SK-N-SH treated with all-trans-retinoic acid at 6 μM for 48 hours (cell line): ENCODE data around the gene CCDC152.

Source experiments
- ATAC-seq: fragments of 200-7000 bp; cut with Tn5 transposase; 3 replicates; pipeline ENCODE4 v1.9.1; 2020; ENCODE audit warnings: mild to moderate bottlenecking, moderate library complexity
- ARNTL ChIP-seq: fragments of 450-650 bp; formaldehyde crosslinking; IDR thresholded peaks from 2 replicates; pipeline ENCODE4 v1.5.0; 2020; ENCODE audit warnings: low read depth, mild to moderate bottlenecking, moderate library complexity, borderline replicate concordance
- BACH2 ChIP-seq: fragments of 250-450 bp; sonication (Bioruptor Pico); IDR thresholded peaks from 2 replicates; pipeline ENCODE4 v1.9.0; 2021; ENCODE audit warnings: mild to moderate bottlenecking, borderline replicate concordance
- CREB5 ChIP-seq: fragments of 250-450 bp; sonication (Bioruptor Pico); IDR thresholded peaks from 2 replicates; pipeline ENCODE4 v1.5.1; 2020; ENCODE audit warnings: low read depth, mild to moderate bottlenecking, moderate library complexity
- CSDC2 ChIP-seq: fragments of 250-450 bp; sonication (Bioruptor Pico); IDR thresholded peaks from 2 replicates; pipeline ENCODE4 v1.5.0; 2020; ENCODE audit warnings: mild to moderate bottlenecking, moderate library complexity
- CSRNP3 ChIP-seq: fragments of 250-450 bp; sonication (Bioruptor Pico); IDR thresholded peaks from 2 replicates; pipeline ENCODE4 v1.5.1; 2021; ENCODE audit warnings: mild to moderate bottlenecking, moderate library complexity
- ESRRG ChIP-seq: fragments of 250-450 bp; sonication (Bioruptor Pico); IDR thresholded peaks from 2 replicates; pipeline ENCODE4 v1.6.1; 2021; ENCODE audit warnings: mild to moderate bottlenecking
- ISL1 ChIP-seq: fragments of 250-450 bp; sonication (Bioruptor Pico); IDR thresholded peaks from 2 replicates; pipeline ENCODE4 v2.1.2; 2022; ENCODE audit warnings: mild to moderate bottlenecking, moderate library complexity
- OSR1 ChIP-seq: fragments of 250-450 bp; sonication (Bioruptor Pico); IDR thresholded peaks from 2 replicates; pipeline ENCODE4 v1.8.0; 2022; ENCODE audit warnings: moderate library complexity, mild to moderate bottlenecking, inconsistent platforms
- PATZ1 ChIP-seq: fragments of 250-450 bp; sonication (Bioruptor Pico); IDR thresholded peaks from 2 replicates; pipeline ENCODE4 v1.8.0; 2020; ENCODE audit warnings: mild to moderate bottlenecking, moderate library complexity, borderline replicate concordance
- POU6F1 ChIP-seq: fragments of 250-450 bp; sonication (Bioruptor Pico); IDR thresholded peaks from 2 replicates; pipeline ENCODE4 v1.8.0; 2021; ENCODE audit warnings: low read depth, mild to moderate bottlenecking, moderate library complexity, borderline replicate concordance
- PPARA ChIP-seq: fragments of 250-450 bp; sonication (Bioruptor Pico); IDR thresholded peaks from 2 replicates; pipeline ENCODE4 v1.5.0; 2020; ENCODE audit warnings: mild to moderate bottlenecking, borderline replicate concordance
- RARB ChIP-seq: fragments of 250-450 bp; sonication (Bioruptor Pico); IDR thresholded peaks from 2 replicates; pipeline ENCODE4 v1.8.0; 2021; ENCODE audit warnings: mild to moderate bottlenecking, moderate library complexity
- SNAI2 ChIP-seq: fragments of 250-450 bp; sonication (Bioruptor Pico); IDR thresholded peaks from 2 replicates; pipeline ENCODE4 v1.5.0; 2020; ENCODE audit warnings: mild to moderate bottlenecking, moderate library complexity
- TCF4 ChIP-seq: fragments of 250-450 bp; sonication (Bioruptor Pico); IDR thresholded peaks from 2 replicates; pipeline ENCODE4 v1.8.0; 2021; ENCODE audit warnings: mild to moderate bottlenecking, moderate library complexity, borderline replicate concordance
- TOX ChIP-seq: fragments of 250-450 bp; sonication (Bioruptor Pico); IDR thresholded peaks from 2 replicates; pipeline ENCODE4 v1.8.0; 2021; ENCODE audit warnings: mild to moderate bottlenecking, moderate library complexity, borderline replicate concordance
- TSHZ2 ChIP-seq: fragments of 250-450 bp; sonication (Bioruptor Pico); IDR thresholded peaks from 2 replicates; pipeline ENCODE4 v1.5.0; 2020; ENCODE audit warnings: mild to moderate bottlenecking, moderate library complexity
- ZC3H10 ChIP-seq: fragments of 250-450 bp; sonication (Bioruptor Pico); IDR thresholded peaks from 2 replicates; pipeline ENCODE4 v1.5.1; 2021; ENCODE audit warnings: mild to moderate bottlenecking, moderate library complexity
- ZFP3 ChIP-seq: fragments of 250-450 bp; sonication (Bioruptor Pico); IDR thresholded peaks from 2 replicates; pipeline ENCODE4 v1.5.0; 2020; ENCODE audit warnings: mild to moderate bottlenecking, moderate library complexity
- ZFP30 ChIP-seq: fragments of 450-650 bp; formaldehyde crosslinking; IDR thresholded peaks from 2 replicates; pipeline ENCODE4 v1.5.0; 2022; ENCODE audit warnings: mild to moderate bottlenecking, moderate library complexity
- ZNF565 ChIP-seq: fragments of 450-650 bp; formaldehyde crosslinking; conservative IDR thresholded peaks from 2 replicates; pipeline ENCODE4 v1.5.0; 2020; ENCODE audit warnings: low read depth, mild to moderate bottlenecking, moderate library complexity
- ZNF70 ChIP-seq: fragments of 450-650 bp; formaldehyde crosslinking; IDR thresholded peaks from 2 replicates; pipeline ENCODE4 v1.5.0; 2020; ENCODE audit warnings: mild to moderate bottlenecking, moderate library complexity
- ZNF8 ChIP-seq: fragments of 450-650 bp; formaldehyde crosslinking; IDR thresholded peaks from 2 replicates; pipeline ENCODE4 v1.5.0; 2020; ENCODE audit warnings: mild to moderate bottlenecking, moderate library complexity

CCDC152 gene

GRCh38 chr5:42836070-42836769 is 79.6 kb downstream of the CCDC152 start (continued):
- TF ChIP-seq CSRNP3 (CRISPR knock-in tag) (no peak), PPARA (no peak), ZFP30 (no peak)

GRCh38 chr5:42837601-42838000 is 81.0 kb downstream of the CCDC152 start:
- TF ChIP-seq BACH2 (CRISPR knock-in tag) (no peak), ZFP3 (CRISPR knock-in tag) (no peak), TOX (CRISPR knock-in tag) (no peak), TSHZ2 (no peak), RARB (CRISPR knock-in tag) (no peak), ISL1 (no peak), ARNTL (CRISPR knock-in tag) (no peak), ZNF565 (CRISPR knock-in tag) (no peak), ZNF8 (CRISPR knock-in tag) (no peak), SNAI2 (CRISPR knock-in tag) (no peak), CSDC2 (CRISPR knock-in tag) (no peak), TCF4 (CRISPR knock-in tag) (no peak), ZC3H10 (CRISPR knock-in tag) (no peak), ZNF70 (CRISPR knock-in tag) (no peak)
- no peak for ATAC-seq

- no peak for TF ChIP-seq PATZ1
- TF ChIP-seq OSR1 (CRISPR knock-in tag), result no peak
- TF ChIP-seq SNAI2 (CRISPR knock-in tag), result no peak
- TF ChIP-seq ARNTL (CRISPR knock-in tag), result no peak
- TF ChIP-seq ISL1, result no peak
- no peak for TF ChIP-seq TCF4 (CRISPR knock-in tag)
- no peak for TF ChIP-seq PPARA
- no peak for TF ChIP-seq CSDC2 (CRISPR knock-in tag)
- no peak for ATAC-seq
Measured at GRCh38 chr5:42839196-42839595, 82.6 kb downstream of the CCDC152 start.

- ATAC-seq, result no peak
- TF ChIP-seq ZNF70 (CRISPR knock-in tag), result no peak
- TF ChIP-seq RARB (CRISPR knock-in tag), result no peak
- no peak for TF ChIP-seq POU6F1 (CRISPR knock-in tag)
- TF ChIP-seq TSHZ2, result no peak
- TF ChIP-seq PPARA, result no peak
- TF ChIP-seq ZFP3 (CRISPR knock-in tag), result no peak
- TF ChIP-seq PATZ1, result no peak
- TF ChIP-seq ESRRG (CRISPR knock-in tag), result no peak
- no peak for TF ChIP-seq ARNTL (CRISPR knock-in tag)
- TF ChIP-seq CREB5 (CRISPR knock-in tag), result no peak
- no peak for TF ChIP-seq SNAI2 (CRISPR knock-in tag)
Measured at GRCh38 chr5:42840269-42840668, 83.7 kb downstream of the CCDC152 start.
